DOHH2 (cell line): Measurements from ENCODE around the gene CSPG5.

Source experiments
- EZH2phosphoT487 ChIP-seq: fragments of 200-600 bp; sonication (generic); IDR thresholded peaks from 2 replicates; pipeline ENCODE4 v1.6.1; 2017; ENCODE audit warnings: borderline replicate concordance, mild to moderate bottlenecking, antibody characterized with exemption, low read length, moderate library complexity, mixed read lengths
- TF ChIP-seq, protein P1 (sequence below): fragments of 200-600 bp; sonication (generic); IDR thresholded peaks from one replicate; pipeline ENCODE4 v1.5.1; 2014; ENCODE audit warnings: antibody characterized with exemption, mild to moderate bottlenecking, low read depth, low read length; ENCODE audit not compliant: poor library complexity, severe bottlenecking

DNA sequence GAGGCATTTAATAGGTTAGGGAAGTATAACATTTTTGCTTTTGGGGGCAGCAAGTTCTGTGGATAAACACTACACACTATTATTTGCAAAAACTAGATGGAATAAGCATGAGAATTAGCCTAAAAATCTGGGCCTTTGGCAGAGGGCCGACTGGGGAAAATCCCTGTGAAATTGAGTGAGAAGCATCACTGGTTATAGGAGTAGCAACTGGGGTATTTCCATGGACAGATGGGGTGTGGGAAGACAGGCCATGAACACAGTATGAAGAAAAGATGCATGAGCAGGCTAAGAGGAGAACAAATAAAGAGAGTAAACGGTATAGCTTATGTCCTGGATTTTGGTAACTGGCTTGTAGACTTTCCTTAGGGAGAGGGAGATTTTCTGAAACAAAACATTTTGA is 32.9 kb upstream of the CSPG5 start:
- TF ChIP-seq, protein P1, sequence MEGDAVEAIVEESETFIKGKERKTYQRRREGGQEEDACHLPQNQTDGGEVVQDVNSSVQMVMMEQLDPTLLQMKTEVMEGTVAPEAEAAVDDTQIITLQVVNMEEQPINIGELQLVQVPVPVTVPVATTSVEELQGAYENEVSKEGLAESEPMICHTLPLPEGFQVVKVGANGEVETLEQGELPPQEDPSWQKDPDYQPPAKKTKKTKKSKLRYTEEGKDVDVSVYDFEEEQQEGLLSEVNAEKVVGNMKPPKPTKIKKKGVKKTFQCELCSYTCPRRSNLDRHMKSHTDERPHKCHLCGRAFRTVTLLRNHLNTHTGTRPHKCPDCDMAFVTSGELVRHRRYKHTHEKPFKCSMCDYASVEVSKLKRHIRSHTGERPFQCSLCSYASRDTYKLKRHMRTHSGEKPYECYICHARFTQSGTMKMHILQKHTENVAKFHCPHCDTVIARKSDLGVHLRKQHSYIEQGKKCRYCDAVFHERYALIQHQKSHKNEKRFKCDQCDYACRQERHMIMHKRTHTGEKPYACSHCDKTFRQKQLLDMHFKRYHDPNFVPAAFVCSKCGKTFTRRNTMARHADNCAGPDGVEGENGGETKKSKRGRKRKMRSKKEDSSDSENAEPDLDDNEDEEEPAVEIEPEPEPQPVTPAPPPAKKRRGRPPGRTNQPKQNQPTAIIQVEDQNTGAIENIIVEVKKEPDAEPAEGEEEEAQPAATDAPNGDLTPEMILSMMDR, result no peak
- TF ChIP-seq EZH2phosphoT487, result no peak
